ENCODE data around the gene PAQR8. TPM values are rescaled to one million over a fixed set of nuclear protein-coding genes. Genes with fewer than 3 reads are reported as not detected.

PAQR8 gene
- total and polyA plus RNA-seq, 4 donors, result 2.5 to 9.3 (median 5.9) TPM

- 68 to 97% methylated on average over 2 of the region's 2 CpGs for WGBS, 2 donors
- Histone ChIP-seq H3K9me3 (ENCODE audit: control insufficient read depth in 4 of 4, insufficient read depth in 3 of 4, low read length in 3 of 4) (no peaks in the 10 kb centered on the region), H3K36me3 (ENCODE audit: control insufficient read depth in 4 of 4, insufficient read depth in 4 of 4, low read length in 4 of 4) (peaks cover 0 to 8% (median under 1%) of the 10 kb centered on the region in 4 donors), H3K27me3 (ENCODE audit: control insufficient read depth in 3 of 3, insufficient read depth in 3 of 3, low read length in 2 of 3) (no peaks in the 10 kb centered on the region), H3K4me1 (ENCODE audit: control insufficient read depth in 5 of 5, insufficient read depth in 5 of 5, low read length in 5 of 5) (peaks cover 0 to 3% (median 0%) of the 10 kb centered on the region in 5 donors), H3K27ac (ENCODE audit: low read depth in 1 of 2, low read length in 1 of 2) (no peak overlapping the region), H3K9ac (ENCODE audit: insufficient read depth in 1 of 2, low read length in 2 of 2) (no peak overlapping the region), H3K4me3 (no peak overlapping the region)
- no peak for TF ChIP-seq CTCF (IDR thresholded peaks at IDR 0.05; ENCODE audit: control extremely low read depth, extremely low read depth)
- ATAC-seq (ENCODE audit: insufficient read depth, low FRiP score) (no peak), DNase-seq (no peak)
These were observed 92.6 kb downstream of the PAQR8 start for GRCh38 chr6:52454556-52454955.

GRCh38 chr6:52457096-52457495 is 95.1 kb downstream of the PAQR8 start:
- Histone ChIP-seq H3K27me3 (ENCODE audit: control insufficient read depth in 3 of 3, insufficient read depth in 3 of 3, low read length in 2 of 3) (no peaks in the 10 kb centered on the region), H3K9ac (ENCODE audit: insufficient read depth in 1 of 2, low read length in 2 of 2) (no peak overlapping the region), H3K27ac (ENCODE audit: low read depth in 1 of 2, low read length in 1 of 2) (no peak overlapping the region), H3K9me3 (ENCODE audit: control insufficient read depth in 4 of 4, insufficient read depth in 3 of 4, low read length in 3 of 4) (no peaks in the 10 kb centered on the region), H3K4me3 (no peak overlapping the region), H3K36me3 (ENCODE audit: control insufficient read depth in 4 of 4, insufficient read depth in 4 of 4, low read length in 4 of 4) (peaks cover 0 to 8% (median under 1%) of the 10 kb centered on the region in 4 donors), H3K4me1 (ENCODE audit: control insufficient read depth in 5 of 5, insufficient read depth in 5 of 5, low read length in 5 of 5) (peaks cover 0 to 3% (median 0%) of the 10 kb centered on the region in 5 donors)
- no peak for TF ChIP-seq CTCF (IDR thresholded peaks at IDR 0.05; ENCODE audit: control extremely low read depth, extremely low read depth)
- ATAC-seq (ENCODE audit: insufficient read depth, low FRiP score), result no peak
- no peak for DNase-seq
- 96 to 97% methylated on average over 2 of the region's 2 CpGs for WGBS, 2 donors

Other genes starting within 250 kb of the PAQR8 start
- gene IL17A, start 175.8 kb upstream of the PAQR8 start, total RNA-seq, result not detected
- under 1 TPM in 1 of 2 donors, not detected in 1; 0.14 TPM for gene IL17A, start 175.8 kb upstream of the PAQR8 start, polyA plus RNA-seq
- gene IL17F, start 117.7 kb upstream of the PAQR8 start, total RNA-seq, result not detected
- gene IL17F, start 117.7 kb upstream of the PAQR8 start, polyA plus RNA-seq, result under 1 TPM in 1 of 2 donors, not detected in 1; 0.08 TPM
- 10 to 100 TPM; 34.3 to 40.8 TPM for gene MCM3, start 77.4 kb upstream of the PAQR8 start, total RNA-seq
- gene MCM3, start 77.4 kb upstream of the PAQR8 start, polyA plus RNA-seq, result 10 to 100 TPM; 19.9 to 34.0 TPM
- 10 to 100 TPM; 49.0 to 81.7 TPM for gene EFHC1, start 58.2 kb downstream of the PAQR8 start, total RNA-seq
- gene EFHC1, start 58.2 kb downstream of the PAQR8 start, polyA plus RNA-seq, result 10 to 100 TPM; 15.7 to 21.9 TPM
- gene TRAM2, start 214.9 kb downstream of the PAQR8 start, total RNA-seq, result 10 to 100 TPM; 15.5 to 33.4 TPM
- 10 to 100 TPM in 1 of 2 donors, 1 to 10 TPM in 1; 4.4 to 14.9 TPM for gene TRAM2, start 214.9 kb downstream of the PAQR8 start, polyA plus RNA-seq